ENCODE results near the gene CARTPT. TPM values are rescaled to one million over a fixed set of nuclear protein-coding genes. Genes with fewer than 3 reads are reported as not detected.

CARTPT gene
- total RNA-seq, 1 experiment from 2014 or later = not detected

- ChIA-PET POLR2A (no interaction called here), CTCF (no interaction called here)
- no peaks in the 10 kb centered on the region for H3K36me3 ChIP-seq (ENCODE audit: control insufficient read depth, insufficient read depth, low read length)
- H3K4me1 Mint-ChIP-seq (ENCODE audit: low read depth, unreplicated experiment) = no peaks in the 10 kb centered on the region
- no peak overlapping the region for H3K27ac Mint-ChIP-seq (ENCODE audit: unreplicated experiment)
- no TSS peak for BruUV-seq (replicated peaks)
- no peak for DNase-seq
- H3K4me3 Mint-ChIP-seq (ENCODE audit: unreplicated experiment) = no peak overlapping the region
- H3K36me3 Mint-ChIP-seq (ENCODE audit: insufficient read depth, unreplicated experiment) = no peaks in the 10 kb centered on the region
- H3K27me3 Mint-ChIP-seq (ENCODE audit: insufficient read depth, unreplicated experiment) = peaks cover 8% of the 10 kb centered on the region
- no peak overlapping the region for H3K4me3 ChIP-seq (ENCODE audit: low read depth, low read length)
- TF ChIP-seq, protein P1, sequence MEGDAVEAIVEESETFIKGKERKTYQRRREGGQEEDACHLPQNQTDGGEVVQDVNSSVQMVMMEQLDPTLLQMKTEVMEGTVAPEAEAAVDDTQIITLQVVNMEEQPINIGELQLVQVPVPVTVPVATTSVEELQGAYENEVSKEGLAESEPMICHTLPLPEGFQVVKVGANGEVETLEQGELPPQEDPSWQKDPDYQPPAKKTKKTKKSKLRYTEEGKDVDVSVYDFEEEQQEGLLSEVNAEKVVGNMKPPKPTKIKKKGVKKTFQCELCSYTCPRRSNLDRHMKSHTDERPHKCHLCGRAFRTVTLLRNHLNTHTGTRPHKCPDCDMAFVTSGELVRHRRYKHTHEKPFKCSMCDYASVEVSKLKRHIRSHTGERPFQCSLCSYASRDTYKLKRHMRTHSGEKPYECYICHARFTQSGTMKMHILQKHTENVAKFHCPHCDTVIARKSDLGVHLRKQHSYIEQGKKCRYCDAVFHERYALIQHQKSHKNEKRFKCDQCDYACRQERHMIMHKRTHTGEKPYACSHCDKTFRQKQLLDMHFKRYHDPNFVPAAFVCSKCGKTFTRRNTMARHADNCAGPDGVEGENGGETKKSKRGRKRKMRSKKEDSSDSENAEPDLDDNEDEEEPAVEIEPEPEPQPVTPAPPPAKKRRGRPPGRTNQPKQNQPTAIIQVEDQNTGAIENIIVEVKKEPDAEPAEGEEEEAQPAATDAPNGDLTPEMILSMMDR (IDR thresholded peaks at IDR 0.05; ENCODE audit: insufficient read depth in 1 of 2, low read depth in 1 of 2, low read length in 1 of 2, severe bottlenecking in 1 of 2, unreplicated experiment in 1 of 2) = no peak
- no peaks in the 10 kb centered on the region for H3K4me1 ChIP-seq
- H3K27me3 ChIP-seq (replicated peaks; ENCODE audit: control insufficient read depth, insufficient read depth, low read length) = no peaks in the 10 kb centered on the region
- no peaks in the 10 kb centered on the region for H3K9me3 ChIP-seq
- intact Hi-C loops (cut with micrococcal nuclease; ENCODE audit: unreplicated experiment) = no loop called here
- no peaks in the 10 kb centered on the region for H3K9me3 Mint-ChIP-seq (ENCODE audit: unreplicated experiment)
Measured at GRCh38 chr5:71680510-71680909, 38.6 kb upstream of the CARTPT start.

GRCh38 chr5:71681296-71681695 is 37.8 kb upstream of the CARTPT start:
- TF ChIP-seq, protein P1 (IDR thresholded peaks at IDR 0.05; ENCODE audit: insufficient read depth in 1 of 2, low read depth in 1 of 2, low read length in 1 of 2, severe bottlenecking in 1 of 2, unreplicated experiment in 1 of 2) = no peak
- no peak for DNase-seq
- no TSS peak for BruUV-seq (replicated peaks)
- H3K27ac Mint-ChIP-seq (ENCODE audit: unreplicated experiment) = no peak overlapping the region
- intact Hi-C loops (cut with micrococcal nuclease; ENCODE audit: unreplicated experiment) = no loop called here
- H3K4me1 Mint-ChIP-seq (ENCODE audit: low read depth, unreplicated experiment) = no peaks in the 10 kb centered on the region
- Histone ChIP-seq H3K4me3 (ENCODE audit: low read depth, low read length) (no peak overlapping the region), H3K27me3 (replicated peaks; ENCODE audit: control insufficient read depth, insufficient read depth, low read length) (no peaks in the 10 kb centered on the region), H3K4me1 (no peaks in the 10 kb centered on the region), H3K9me3 (no peaks in the 10 kb centered on the region), H3K36me3 (ENCODE audit: control insufficient read depth, insufficient read depth, low read length) (no peaks in the 10 kb centered on the region)
- no peaks in the 10 kb centered on the region for H3K9me3 Mint-ChIP-seq (ENCODE audit: unreplicated experiment)
- H3K27me3 Mint-ChIP-seq (ENCODE audit: insufficient read depth, unreplicated experiment) = peaks cover 8% of the 10 kb centered on the region
- ChIA-PET CTCF (no interaction called here), POLR2A (no interaction called here)
- no peak overlapping the region for H3K4me3 Mint-ChIP-seq (ENCODE audit: unreplicated experiment)
- no peaks in the 10 kb centered on the region for H3K36me3 Mint-ChIP-seq (ENCODE audit: insufficient read depth, unreplicated experiment)

DNA sequence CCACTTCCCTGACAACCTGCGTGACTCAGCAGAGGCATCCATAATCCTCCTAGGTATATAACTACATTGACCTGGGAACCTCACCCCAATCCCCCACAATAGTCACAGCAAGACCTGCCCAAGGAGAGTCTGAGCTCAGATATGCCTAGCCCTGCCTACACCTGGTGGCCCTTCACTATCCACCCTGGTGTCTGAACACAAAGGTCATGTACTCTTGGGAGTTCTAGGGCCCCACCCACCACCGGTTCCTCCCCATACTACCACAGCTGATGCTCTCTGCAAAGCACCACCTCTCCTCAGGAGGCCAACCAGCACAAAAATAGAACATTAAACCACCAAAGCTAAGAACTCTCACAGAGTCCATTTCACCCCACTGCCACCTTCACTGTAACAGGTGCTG is 34.8 kb upstream of the CARTPT start:
- Mint-ChIP-seq H3K27me3 (ENCODE audit: insufficient read depth, unreplicated experiment) (peaks cover 14% of the 10 kb centered on the region), H3K36me3 (ENCODE audit: insufficient read depth, unreplicated experiment) (no peaks in the 10 kb centered on the region), H3K27ac (ENCODE audit: unreplicated experiment) (no peak overlapping the region), H3K4me1 (ENCODE audit: low read depth, unreplicated experiment) (no peaks in the 10 kb centered on the region), H3K4me3 (ENCODE audit: unreplicated experiment) (no peak overlapping the region), H3K9me3 (ENCODE audit: unreplicated experiment) (peaks cover 9% of the 10 kb centered on the region)
- TF ChIP-seq, protein P1 (IDR thresholded peaks at IDR 0.05; ENCODE audit: insufficient read depth in 1 of 2, low read depth in 1 of 2, low read length in 1 of 2, severe bottlenecking in 1 of 2, unreplicated experiment in 1 of 2) = no peak
- no TSS peak for BruUV-seq (replicated peaks)
- ChIA-PET POLR2A (no interaction called here), CTCF (no interaction called here)
- intact Hi-C loops (cut with micrococcal nuclease; ENCODE audit: unreplicated experiment) = no loop called here
- Histone ChIP-seq H3K27me3 (replicated peaks; ENCODE audit: control insufficient read depth, insufficient read depth, low read length) (no peaks in the 10 kb centered on the region), H3K36me3 (ENCODE audit: control insufficient read depth, insufficient read depth, low read length) (no peaks in the 10 kb centered on the region), H3K9me3 (no peaks in the 10 kb centered on the region), H3K4me3 (ENCODE audit: low read depth, low read length) (no peak overlapping the region), H3K4me1 (no peaks in the 10 kb centered on the region)
- DNase-seq = no peak
